GM12875 (cell line): ENCODE measurements around the gene GSC2.

Experiments used
- H3K4me3 ChIP-seq: one replicate; pipeline ENCODE4 v1.5.1; 2011; ENCODE audit warnings: low read depth, low read length, control low read depth
- TF ChIP-seq, protein P1 (sequence below): IDR thresholded peaks from 2 replicates; pipeline ENCODE4 v1.5.1; 2011; ENCODE audit warnings: low read depth, mild to moderate bottlenecking, control low read depth, inconsistent platforms, low read length, moderate library complexity, borderline replicate concordance; ENCODE audit not compliant: insufficient read depth

Gene GSC2

GRCh38 chr22:19139974-19140373 is 10.1 kb downstream of the GSC2 start:
- no peak overlapping the region for H3K4me3 ChIP-seq
- TF ChIP-seq, protein P1, sequence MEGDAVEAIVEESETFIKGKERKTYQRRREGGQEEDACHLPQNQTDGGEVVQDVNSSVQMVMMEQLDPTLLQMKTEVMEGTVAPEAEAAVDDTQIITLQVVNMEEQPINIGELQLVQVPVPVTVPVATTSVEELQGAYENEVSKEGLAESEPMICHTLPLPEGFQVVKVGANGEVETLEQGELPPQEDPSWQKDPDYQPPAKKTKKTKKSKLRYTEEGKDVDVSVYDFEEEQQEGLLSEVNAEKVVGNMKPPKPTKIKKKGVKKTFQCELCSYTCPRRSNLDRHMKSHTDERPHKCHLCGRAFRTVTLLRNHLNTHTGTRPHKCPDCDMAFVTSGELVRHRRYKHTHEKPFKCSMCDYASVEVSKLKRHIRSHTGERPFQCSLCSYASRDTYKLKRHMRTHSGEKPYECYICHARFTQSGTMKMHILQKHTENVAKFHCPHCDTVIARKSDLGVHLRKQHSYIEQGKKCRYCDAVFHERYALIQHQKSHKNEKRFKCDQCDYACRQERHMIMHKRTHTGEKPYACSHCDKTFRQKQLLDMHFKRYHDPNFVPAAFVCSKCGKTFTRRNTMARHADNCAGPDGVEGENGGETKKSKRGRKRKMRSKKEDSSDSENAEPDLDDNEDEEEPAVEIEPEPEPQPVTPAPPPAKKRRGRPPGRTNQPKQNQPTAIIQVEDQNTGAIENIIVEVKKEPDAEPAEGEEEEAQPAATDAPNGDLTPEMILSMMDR, result no peak

DNA sequence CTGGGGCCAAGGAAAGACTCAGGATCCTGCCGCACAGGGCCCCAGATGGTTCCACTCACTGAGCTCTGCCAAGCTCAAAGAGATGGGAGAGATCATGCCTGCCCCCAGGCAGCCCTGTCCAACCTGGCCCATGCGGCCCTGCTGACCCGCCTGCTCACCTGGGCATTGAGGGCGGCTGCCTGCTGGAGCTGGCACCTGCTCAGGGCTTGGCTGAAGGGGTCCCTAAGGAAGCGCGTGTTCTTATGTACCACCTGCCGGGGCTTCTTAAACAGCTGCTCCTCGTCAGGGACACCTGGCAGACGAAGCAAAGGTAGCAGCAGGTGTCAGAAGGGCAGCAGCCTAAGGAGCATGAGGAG is 11.1 kb downstream of the GSC2 start:
- H3K4me3 ChIP-seq, result no peak overlapping the region
- TF ChIP-seq, protein P1, result no peak

- TF ChIP-seq, protein P1, result no peak
- no peak overlapping the region for H3K4me3 ChIP-seq
These were observed 11.7 kb downstream of the GSC2 start for GRCh38 chr22:19138217-19139000.

GRCh38 chr22:19137384-19138216 is 12.5 kb downstream of the GSC2 start:
- TF ChIP-seq, protein P1, result no peak
- H3K4me3 ChIP-seq, result no peak overlapping the region

DNA sequence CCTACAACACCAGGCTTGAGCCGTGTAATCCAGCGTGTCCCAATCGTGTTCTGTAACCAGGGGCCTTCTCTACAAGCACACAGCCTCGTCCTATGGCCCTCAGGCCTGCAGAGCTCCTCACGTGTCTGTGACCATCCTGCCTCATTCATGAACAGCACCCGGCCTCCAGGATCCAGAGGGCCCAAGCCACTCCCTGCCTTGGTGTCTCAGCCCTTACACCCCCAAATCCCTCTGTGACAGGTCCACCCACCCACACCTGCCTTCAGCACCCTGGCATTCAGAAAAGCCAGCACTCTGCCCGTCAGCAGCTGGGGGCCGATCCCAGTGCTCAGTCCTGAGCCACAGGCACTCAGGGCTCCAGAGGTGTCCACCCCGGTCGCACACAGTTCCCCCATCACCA is 13.2 kb downstream of the GSC2 start:
- TF ChIP-seq, protein P1, result no peak
- H3K4me3 ChIP-seq, result no peak overlapping the region

GRCh38 chr22:19134874-19135273 is 15.2 kb downstream of the GSC2 start:
- no peak overlapping the region for H3K4me3 ChIP-seq
- TF ChIP-seq, protein P1, result no peak
